ENCODE results near the gene CFD. TPM values are rescaled to one million over a fixed set of nuclear protein-coding genes. Genes with fewer than 3 reads are reported as not detected.
"Not testable (repeated sequence)": the region's sequence is repeated elsewhere in the genome, so short reads cannot be mapped to it uniquely, and the experiment has no call there.

The CFD gene
- total RNA-seq, 1 donor from 2014 or later = not detected

DNA sequence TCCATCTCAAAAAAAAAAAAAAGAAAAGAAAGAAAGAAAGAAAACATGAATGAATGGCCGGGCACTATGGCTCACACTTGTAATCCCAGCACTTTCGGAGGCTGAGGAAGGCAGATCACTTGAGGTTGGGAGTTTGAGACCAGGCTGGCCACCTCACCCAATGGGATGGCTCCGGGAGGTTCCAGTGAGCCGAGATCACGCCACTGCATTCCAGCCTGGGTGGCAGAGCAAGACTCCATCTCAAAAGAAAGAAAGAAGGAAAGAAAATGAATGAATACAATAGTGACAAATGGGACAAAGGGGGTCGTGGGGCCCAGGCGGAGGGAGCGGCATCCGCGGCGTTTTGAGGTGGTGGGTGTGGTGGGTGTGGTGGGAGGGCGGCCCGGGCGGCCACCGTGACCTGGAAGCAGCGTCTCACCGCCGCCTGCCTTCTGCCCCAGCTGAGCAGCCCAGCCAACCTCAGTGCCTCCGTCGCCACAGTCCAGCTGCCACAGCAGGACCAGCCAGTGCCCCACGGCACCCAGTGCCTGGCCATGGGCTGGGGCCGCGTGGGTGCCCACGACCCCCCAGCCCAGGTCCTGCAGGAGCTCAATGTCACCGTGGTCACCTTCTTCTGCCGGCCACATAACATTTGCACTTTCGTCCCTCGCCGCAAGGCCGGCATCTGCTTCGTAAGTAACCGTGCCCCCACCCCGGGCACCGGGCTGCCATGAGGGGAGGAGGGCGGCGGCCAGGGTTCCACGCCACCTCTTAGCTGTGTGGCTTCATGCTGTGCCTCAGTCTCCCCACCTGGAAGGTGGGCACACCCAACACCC is 13.6 kb upstream of the CFD start:
- H3K4me3 Mint-ChIP-seq = peak overlapping the region; percentile 74
- peak overlapping the region; percentile 80 for H3K27ac Mint-ChIP-seq

GRCh38 chr19:848386-848921 is 11.0 kb upstream of the CFD start:
- Histone ChIP-seq H3K4me2 (no peak overlapping the region), H3K9me3 (ENCODE audit: low read depth) (no peaks in the 10 kb centered on the region), H3K27me3 (peaks cover 26% of the 10 kb centered on the region), H3F3A (ENCODE audit: low read depth) (peaks cover 24% of the 10 kb centered on the region), H3K4me3 (no peak overlapping the region), H3K4me1 (peaks cover 3% of the 10 kb centered on the region), H2AFZ (replicated peaks) (no peak overlapping the region), H3K79me2 (ENCODE audit: low read depth) (no peaks in the 10 kb centered on the region), H3K36me3 (no peaks in the 10 kb centered on the region), H4K20me1 (ENCODE audit: low read depth) (no peaks in the 10 kb centered on the region), H3K9ac (no peak overlapping the region), H3K27ac (no peak overlapping the region)
- no peaks in the 10 kb centered on the region for H3K9me3 Mint-ChIP-seq
- H3K27ac Mint-ChIP-seq = no peak overlapping the region
- no peaks in the 10 kb centered on the region for H3K36me3 Mint-ChIP-seq
- H3K4me3 Mint-ChIP-seq = no peak overlapping the region
- DNase-seq (ENCODE audit: low spot score) = no peak
- H3K27me3 Mint-ChIP-seq (ENCODE audit: insufficient read depth, low read depth) = peaks cover 29% of the 10 kb centered on the region
- H3K4me1 Mint-ChIP-seq = peaks cover 11% of the 10 kb centered on the region
- TF ChIP-seq EZH2 (IDR thresholded peaks at IDR 0.05) = no peak

More for the DNA sequence above, 13.6 kb upstream of the CFD start:
- TF ChIP-seq CTCF (IDR thresholded peaks at IDR 0.05) (no peak), EZH2phosphoT487 (IDR thresholded peaks at IDR 0.05) (no peak), EZH2 (IDR thresholded peaks at IDR 0.05) (no peak)
- Histone ChIP-seq H2AFZ (replicated peaks) (no peak overlapping the region), H3F3A (ENCODE audit: low read depth) (peaks cover 28% of the 10 kb centered on the region), H3K79me2 (ENCODE audit: low read depth) (no peaks in the 10 kb centered on the region), H3K27me3 (peaks cover 46% of the 10 kb centered on the region), H4K20me1 (ENCODE audit: low read depth) (no peaks in the 10 kb centered on the region), H3K27ac (no peak overlapping the region), H3K4me1 (peaks cover 3% of the 10 kb centered on the region), H3K4me2 (no peak overlapping the region), H3K9me3 (ENCODE audit: low read depth) (no peaks in the 10 kb centered on the region), H3K36me3 (no peaks in the 10 kb centered on the region), H3K4me3 (no peak overlapping the region), H3K9ac (no peak overlapping the region)
- peaks cover 17% of the 10 kb centered on the region for H3K4me1 Mint-ChIP-seq
- H3K27me3 Mint-ChIP-seq (ENCODE audit: insufficient read depth, low read depth) = peaks cover 42% of the 10 kb centered on the region
- H3K9me3 Mint-ChIP-seq = peaks cover 3% of the 10 kb centered on the region
- DNase-seq (ENCODE audit: low spot score) = peak; percentile 39
- H3K36me3 Mint-ChIP-seq = no peaks in the 10 kb centered on the region

DNA sequence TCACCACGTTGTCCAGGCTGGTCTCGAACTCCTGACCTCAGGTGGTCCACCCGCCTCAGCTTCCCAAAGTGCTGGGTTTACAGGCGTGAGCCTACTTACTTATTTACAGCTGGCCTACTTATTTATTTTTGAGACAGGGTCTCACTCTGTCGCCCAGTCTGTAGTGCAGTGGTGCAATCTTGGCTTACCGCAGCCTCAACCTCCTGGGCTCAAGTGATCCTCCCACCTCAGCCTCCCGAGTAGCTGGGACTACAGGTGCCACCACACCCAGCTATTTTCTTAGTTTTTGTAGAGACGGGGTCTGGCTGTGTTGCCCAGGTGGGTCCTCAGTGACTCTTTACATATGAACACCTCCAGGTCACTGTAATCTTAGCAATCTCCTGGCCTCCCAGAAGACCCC is 10.3 kb upstream of the CFD start:
- not testable (repeated sequence) for H3K4me3 ChIP-seq; H3K36me3 Mint-ChIP-seq; H3K9me3 Mint-ChIP-seq; H3K4me1 ChIP-seq; DNase-seq (ENCODE audit: low spot score); H3K27ac ChIP-seq; H3K79me2 ChIP-seq (ENCODE audit: low read depth); H4K20me1 ChIP-seq (ENCODE audit: low read depth); H3K4me3 Mint-ChIP-seq; H2AFZ ChIP-seq (replicated peaks); H3K9ac ChIP-seq; H3K36me3 ChIP-seq; H3K27ac Mint-ChIP-seq; H3K9me3 ChIP-seq (ENCODE audit: low read depth); H3K4me2 ChIP-seq
- H3K27me3 Mint-ChIP-seq (ENCODE audit: insufficient read depth, low read depth) = peaks cover 27% of the 10 kb centered on the region
- peaks cover 24% of the 10 kb centered on the region for H3F3A ChIP-seq (ENCODE audit: low read depth)
- H3K4me1 Mint-ChIP-seq = peaks cover 11% of the 10 kb centered on the region
- H3K27me3 ChIP-seq = peaks cover 18% of the 10 kb centered on the region

DNA sequence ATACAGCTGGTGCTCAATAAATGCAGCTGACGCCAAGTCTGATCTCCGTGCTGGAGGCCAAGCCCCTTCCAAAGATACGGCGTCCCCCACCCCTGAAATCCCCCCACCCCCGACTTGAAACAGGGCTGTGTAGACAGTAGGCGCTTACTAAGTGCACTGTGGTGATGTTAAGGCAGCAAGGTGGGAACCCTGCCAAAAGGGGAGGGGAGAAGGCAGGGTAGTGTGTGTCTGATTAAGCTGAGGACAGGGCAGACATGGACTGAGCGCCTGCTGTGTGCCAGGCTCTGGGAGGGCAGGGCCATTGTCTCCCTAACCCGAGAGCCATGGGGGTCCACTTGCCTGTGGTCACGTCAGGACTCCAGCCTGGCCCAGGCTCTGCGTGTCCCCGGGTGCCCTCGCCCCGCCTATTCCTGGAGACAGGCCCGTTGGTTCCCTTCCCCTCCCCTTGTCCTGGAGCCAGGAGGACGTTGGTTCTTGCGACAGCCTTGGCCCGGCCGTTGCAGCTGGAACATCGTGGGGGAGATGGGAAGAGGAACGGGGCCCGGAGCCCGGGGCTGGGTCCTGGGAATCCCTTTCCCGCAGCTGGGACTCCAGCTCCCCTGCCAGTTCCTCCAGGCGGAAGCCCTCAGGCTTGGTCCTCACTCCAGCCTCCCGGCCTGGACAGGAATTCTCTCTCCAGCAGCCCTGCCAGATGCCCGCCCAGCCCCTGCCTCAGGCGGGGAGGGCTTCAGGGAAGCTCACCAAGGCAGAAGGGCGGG is 9.1 kb upstream of the CFD start:
- no peaks in the 10 kb centered on the region for H3K9me3 ChIP-seq (ENCODE audit: low read depth)
- no peaks in the 10 kb centered on the region for H3K36me3 ChIP-seq
- H2AFZ ChIP-seq (replicated peaks) = peak overlapping the region; percentile 47
- Mint-ChIP-seq H3K4me1 (peaks cover 4% of the 10 kb centered on the region), H3K27ac (no peak overlapping the region), H3K9me3 (no peaks in the 10 kb centered on the region), H3K36me3 (no peaks in the 10 kb centered on the region), H3K4me3 (peak overlapping the region; percentile 41), H3K27me3 (ENCODE audit: insufficient read depth, low read depth) (peaks cover 21% of the 10 kb centered on the region)
- H3K4me2 ChIP-seq = no peak overlapping the region
- no peak overlapping the region for H3K9ac ChIP-seq
- peaks cover 15% of the 10 kb centered on the region for H3F3A ChIP-seq (ENCODE audit: low read depth)
- no peaks in the 10 kb centered on the region for H3K4me1 ChIP-seq
- H4K20me1 ChIP-seq (ENCODE audit: low read depth) = no peaks in the 10 kb centered on the region
- peak; percentile 51 for DNase-seq (ENCODE audit: low spot score)
- no peak overlapping the region for H3K4me3 ChIP-seq
- H3K27me3 ChIP-seq = peaks cover 10% of the 10 kb centered on the region
- TF ChIP-seq EZH2 (IDR thresholded peaks at IDR 0.05) (no peak), EZH2phosphoT487 (IDR thresholded peaks at IDR 0.05) (no peak), CTCF (IDR thresholded peaks at IDR 0.05) (no peak)
- no peak overlapping the region for H3K27ac ChIP-seq
- no peaks in the 10 kb centered on the region for H3K79me2 ChIP-seq (ENCODE audit: low read depth)
